OCI-LY7 (cell line): ENCODE results near the gene CCDC187. TPM values are rescaled to one million over a fixed set of nuclear protein-coding genes. Genes with fewer than 3 reads are reported as not detected.

Experiments used
- BruUV-seq: library from RNA; stranded (reverse); fragments of 400-500 nt; replicated peaks from 2 replicates; lab custom pipeline; 2021; lab: Mats Ljungman, UMichigan
- CTCF ChIA-PET: fragments of 300-600 bp; sonication (Branson Sonifier 250); formaldehyde crosslinking; loops from one replicate; lab custom pipeline; 2022; ENCODE audit warnings: antibody characterized with exemption; ENCODE audit not compliant: unreplicated experiment; lab: Charles Lee
- POLR2A ChIA-PET: fragments of 300-600 bp; sonication (Branson Sonifier 250); formaldehyde crosslinking; loops from one replicate; lab custom pipeline; 2022; ENCODE audit warnings: antibody characterized with exemption; lab: Charles Lee
- DNase-seq: peaks from one replicate; pipeline ENCODE4 v3.0.0-alpha.2; 2015; ENCODE audit warnings: low spot score
- H2AFZ ChIP-seq: fragments of 200-600 bp; sonication (generic), shearing (Covaris generic); 2 replicates; pipeline ENCODE4 v1.6.1; 2014; ENCODE audit warnings: mild to moderate bottlenecking, antibody characterized with exemption, low read length, moderate library complexity
- H3K27ac ChIP-seq: fragments of 200-600 bp; sonication (generic); 2 replicates; pipeline ENCODE4 v1.5.1; 2014; ENCODE audit warnings: mixed run types, low read depth, mild to moderate bottlenecking, moderate library complexity, low read length, inconsistent platforms; ENCODE audit not compliant: poor library complexity, severe bottlenecking
- H3K36me3 ChIP-seq: fragments of 200-600 bp; sonication (generic); 2 replicates; pipeline ENCODE4 v1.6.1; 2014; ENCODE audit warnings: mild to moderate bottlenecking, antibody characterized with exemption, low read length, moderate library complexity, mixed read lengths; ENCODE audit not compliant: insufficient read depth
- H3K4me1 ChIP-seq: fragments of 200-600 bp; sonication (generic); 2 replicates; pipeline ENCODE4 v1.5.1; 2014; ENCODE audit warnings: mild to moderate bottlenecking, low read length; ENCODE audit not compliant: insufficient read depth, poor library complexity, severe bottlenecking
- H3K4me2 ChIP-seq: fragments of 200-600 bp; sonication (generic); 2 replicates; pipeline ENCODE4 v1.6.1; 2014; ENCODE audit warnings: mild to moderate bottlenecking, low read length
- H3K4me3 ChIP-seq: fragments of 200-600 bp; sonication (generic); 2 replicates; pipeline ENCODE4 v1.5.1; 2014; ENCODE audit warnings: mild to moderate bottlenecking, low read depth, low read length; ENCODE audit not compliant: poor library complexity, severe bottlenecking
- H3K79me2 ChIP-seq: fragments of 200-600 bp; sonication (generic); 2 replicates; pipeline ENCODE4 v1.6.1; 2016; ENCODE audit warnings: low read depth, mild to moderate bottlenecking, low read length, moderate library complexity, mixed read lengths; ENCODE audit not compliant: insufficient read depth
- H3K9me2 ChIP-seq: fragments of 200-600 bp; sonication (generic); 2 replicates; pipeline ENCODE4 v1.6.1; 2016; ENCODE audit warnings: mild to moderate bottlenecking, low read length, mixed read lengths; ENCODE audit not compliant: insufficient read depth
- H3K9me3 ChIP-seq: fragments of 200-600 bp; sonication (generic); 2 replicates; pipeline ENCODE4 v1.6.1; 2014; ENCODE audit warnings: mild to moderate bottlenecking, mixed run types, low read length, mixed read lengths
- H4K20me1 ChIP-seq: fragments of 200-600 bp; sonication (generic); 2 replicates; pipeline ENCODE4 v1.6.1; 2014; ENCODE audit warnings: mild to moderate bottlenecking, antibody characterized with exemption, low read length, moderate library complexity, mixed read lengths; ENCODE audit not compliant: insufficient read depth
- EZH2phosphoT487 ChIP-seq: fragments of 200-600 bp; sonication (generic); IDR thresholded peaks from 2 replicates; pipeline ENCODE4 v1.6.1; 2018; ENCODE audit warnings: low read depth, borderline replicate concordance, mild to moderate bottlenecking, mixed run types, antibody characterized with exemption, low read length, moderate library complexity, mixed read lengths
- intact Hi-C: fragments of 100-400 bp; cut with micrococcal nuclease; formaldehyde crosslinking; loops from one replicate; pipeline ENCODE4 v1.10.0; 2022; ENCODE audit not compliant: unreplicated experiment
- total RNA-seq, 2 experiments: library from RNA; depleted of rRNA in 1 of 2; stranded (reverse); fragments of >200 nt in 1 of 2; shearing (Covaris generic) in 1 of 2; gene quantifications; 2 replicates each; pipeline ENCODE4 v1.2.3, GENCODE V29; 2014 to 2022
- TF ChIP-seq, protein P1 (sequence below): fragments of 200-600 bp; sonication (generic); conservative IDR thresholded peaks from 2 replicates; pipeline ENCODE4 v1.5.1; 2014; ENCODE audit warnings: mild to moderate bottlenecking, antibody characterized with exemption, low read length, moderate library complexity, mixed read lengths

CCDC187 gene
- total RNA-seq, 2 experiments from 2014 or later: not detected

DNA sequence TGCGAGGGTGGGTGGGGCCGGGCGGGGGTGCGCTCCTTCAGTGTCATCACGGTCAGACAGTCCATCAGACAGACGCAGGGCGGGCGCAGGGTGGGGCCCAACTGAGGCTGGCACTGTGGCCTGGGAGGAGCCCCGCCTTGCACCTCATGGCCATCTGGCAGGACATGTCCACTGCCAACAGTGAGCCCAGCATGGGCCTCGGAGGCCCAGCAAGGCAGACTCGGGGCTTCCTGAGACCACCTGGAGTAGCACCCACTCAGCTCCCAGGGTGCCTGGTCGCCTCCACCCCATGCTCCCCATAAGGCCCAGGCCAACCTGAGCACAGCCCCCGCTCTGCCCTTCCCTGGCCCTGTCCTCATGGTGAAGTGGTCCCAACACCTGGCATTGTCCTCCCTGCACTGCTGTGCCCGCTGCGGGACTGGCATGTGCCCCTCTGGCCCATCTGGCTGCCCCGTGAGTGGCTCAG is 14.9 kb upstream of the CCDC187 start:
- no peak overlapping the region for H2AFZ ChIP-seq
- ChIA-PET POLR2A (no interaction called here), CTCF (no interaction called here)
- intact Hi-C loops: no loop called here
- TF ChIP-seq EZH2phosphoT487: no peak
- TF ChIP-seq, protein P1, sequence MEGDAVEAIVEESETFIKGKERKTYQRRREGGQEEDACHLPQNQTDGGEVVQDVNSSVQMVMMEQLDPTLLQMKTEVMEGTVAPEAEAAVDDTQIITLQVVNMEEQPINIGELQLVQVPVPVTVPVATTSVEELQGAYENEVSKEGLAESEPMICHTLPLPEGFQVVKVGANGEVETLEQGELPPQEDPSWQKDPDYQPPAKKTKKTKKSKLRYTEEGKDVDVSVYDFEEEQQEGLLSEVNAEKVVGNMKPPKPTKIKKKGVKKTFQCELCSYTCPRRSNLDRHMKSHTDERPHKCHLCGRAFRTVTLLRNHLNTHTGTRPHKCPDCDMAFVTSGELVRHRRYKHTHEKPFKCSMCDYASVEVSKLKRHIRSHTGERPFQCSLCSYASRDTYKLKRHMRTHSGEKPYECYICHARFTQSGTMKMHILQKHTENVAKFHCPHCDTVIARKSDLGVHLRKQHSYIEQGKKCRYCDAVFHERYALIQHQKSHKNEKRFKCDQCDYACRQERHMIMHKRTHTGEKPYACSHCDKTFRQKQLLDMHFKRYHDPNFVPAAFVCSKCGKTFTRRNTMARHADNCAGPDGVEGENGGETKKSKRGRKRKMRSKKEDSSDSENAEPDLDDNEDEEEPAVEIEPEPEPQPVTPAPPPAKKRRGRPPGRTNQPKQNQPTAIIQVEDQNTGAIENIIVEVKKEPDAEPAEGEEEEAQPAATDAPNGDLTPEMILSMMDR: no peak
- H3K27ac ChIP-seq: no peak overlapping the region
- H3K9me2 ChIP-seq: no peaks in the 10 kb centered on the region
- no peaks in the 10 kb centered on the region for H4K20me1 ChIP-seq
- BruUV-seq: no TSS peak
- H3K4me1 ChIP-seq: no peaks in the 10 kb centered on the region
- no peaks in the 10 kb centered on the region for H3K79me2 ChIP-seq
- DNase-seq: no peak
- no peaks in the 10 kb centered on the region for H3K36me3 ChIP-seq
- no peak overlapping the region for H3K4me3 ChIP-seq
- no peak overlapping the region for H3K4me2 ChIP-seq
- peaks cover 16% of the 10 kb centered on the region; the same call in 1 of the 2 replicates for H3K9me3 ChIP-seq

DNA sequence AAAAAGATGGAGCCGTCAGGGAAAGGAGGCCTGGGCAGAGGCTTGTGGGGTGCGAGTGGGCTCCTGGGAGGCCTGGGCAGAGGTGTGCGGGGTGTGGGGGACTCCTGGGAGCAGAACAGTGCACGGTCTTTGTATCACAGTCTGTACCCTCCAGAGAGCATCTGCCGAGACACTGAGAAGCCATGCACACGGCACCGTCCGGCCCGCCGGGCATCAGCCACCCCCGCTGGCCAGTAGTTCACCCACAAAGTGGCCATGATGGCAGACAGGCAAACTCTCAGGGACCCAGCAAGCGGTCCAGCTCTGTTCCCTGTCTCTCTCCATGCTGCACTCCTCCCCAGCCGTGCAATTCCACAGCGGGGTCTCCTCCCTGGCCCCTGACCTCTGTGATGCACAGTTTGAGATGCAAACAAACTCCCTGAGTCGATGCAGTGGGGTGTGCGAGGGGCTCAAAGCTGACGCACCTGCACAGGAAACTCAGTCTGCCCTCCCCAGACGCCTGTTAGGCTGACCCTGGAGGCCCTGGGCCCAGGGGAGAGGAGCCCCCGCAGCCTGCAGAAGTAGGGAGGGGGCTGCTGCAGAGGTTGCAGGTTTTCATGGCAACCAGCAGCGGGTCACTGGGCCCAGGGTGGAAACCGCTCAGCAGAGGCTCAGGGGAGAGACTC is 14.3 kb upstream of the CCDC187 start:
- DNase-seq: peak; percentile 13
- Histone ChIP-seq H3K27ac (no peak overlapping the region), H3K4me3 (no peak overlapping the region), H3K36me3 (no peaks in the 10 kb centered on the region), H4K20me1 (no peaks in the 10 kb centered on the region), H3K9me2 (no peaks in the 10 kb centered on the region), H3K4me2 (no peak overlapping the region), H3K9me3 (peaks cover 16% of the 10 kb centered on the region; the same call in 1 of the 2 replicates), H2AFZ (no peak overlapping the region), H3K79me2 (no peaks in the 10 kb centered on the region), H3K4me1 (no peaks in the 10 kb centered on the region)
- TF ChIP-seq EZH2phosphoT487: no peak
- TF ChIP-seq, protein P1: no peak
- intact Hi-C loops: no loop called here
- BruUV-seq: no TSS peak
- ChIA-PET POLR2A (no interaction called here), CTCF (no interaction called here)

DNA sequence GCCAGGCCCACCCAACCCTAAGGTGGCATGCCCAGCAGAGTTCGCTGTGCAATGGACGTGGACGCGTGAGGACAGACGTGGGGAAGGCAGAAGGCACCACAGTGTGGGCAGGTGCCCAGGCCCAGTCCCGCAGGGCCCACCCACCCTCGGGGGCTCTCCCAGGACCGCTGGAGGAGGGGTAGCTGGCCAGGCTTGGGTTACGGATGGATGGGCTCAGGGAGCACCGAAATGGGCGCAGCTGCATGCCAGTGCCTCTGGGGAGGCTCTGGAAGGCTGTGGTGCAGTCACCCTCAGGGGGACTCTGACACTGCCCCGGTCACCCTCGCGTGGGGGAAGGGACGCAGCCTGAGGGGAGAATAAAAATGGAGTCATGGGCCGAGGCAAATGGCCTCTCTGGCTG is 13.8 kb upstream of the CCDC187 start:
- Histone ChIP-seq H3K4me3 (no peak overlapping the region), H4K20me1 (no peaks in the 10 kb centered on the region), H2AFZ (no peak overlapping the region), H3K9me2 (no peaks in the 10 kb centered on the region), H3K36me3 (no peaks in the 10 kb centered on the region), H3K4me2 (no peak overlapping the region), H3K9me3 (peaks cover 16% of the 10 kb centered on the region; the same call in 1 of the 2 replicates), H3K27ac (no peak overlapping the region), H3K79me2 (no peaks in the 10 kb centered on the region), H3K4me1 (no peaks in the 10 kb centered on the region)
- intact Hi-C loops: no loop called here
- ChIA-PET CTCF (no interaction called here), POLR2A (no interaction called here)
- no peak for DNase-seq
- TF ChIP-seq, protein P1: no peak
- no peak for TF ChIP-seq EZH2phosphoT487
- no TSS peak for BruUV-seq
